Activated CD4-positive, alpha-beta T cell treated with anti-CD3 and anti-CD28 coated beads, Interleukin-2, amount 50 U/mL, for 4 hours (primary cell): Measurements from ENCODE around the gene FBL.

Source experiments
- DNase-seq, 2 experiments: peaks; one replicate each; pipeline ENCODE4 v3.0.0-alpha.2; 2020

The FBL gene

DNA sequence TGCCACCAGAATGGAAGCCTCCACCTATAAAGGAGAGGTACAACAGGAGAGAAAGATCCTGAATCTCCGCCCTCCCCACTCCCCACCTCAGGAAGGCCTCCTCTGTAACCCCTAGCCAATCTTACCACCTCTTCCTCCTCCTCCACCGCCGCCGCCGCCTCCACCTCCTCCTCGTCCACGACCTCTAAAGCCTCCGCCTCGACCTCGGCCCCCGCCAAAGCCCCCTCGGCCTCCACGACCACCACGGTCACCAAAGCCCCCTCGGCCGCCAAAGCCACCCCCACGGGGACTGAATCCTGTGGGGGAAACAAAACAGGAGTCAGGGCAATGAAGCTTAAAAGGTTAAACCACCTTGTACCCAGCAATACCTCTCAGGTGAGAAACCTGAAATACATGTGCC, 5.7 kb downstream of the FBL start:
- no peak for DNase-seq

DNA sequence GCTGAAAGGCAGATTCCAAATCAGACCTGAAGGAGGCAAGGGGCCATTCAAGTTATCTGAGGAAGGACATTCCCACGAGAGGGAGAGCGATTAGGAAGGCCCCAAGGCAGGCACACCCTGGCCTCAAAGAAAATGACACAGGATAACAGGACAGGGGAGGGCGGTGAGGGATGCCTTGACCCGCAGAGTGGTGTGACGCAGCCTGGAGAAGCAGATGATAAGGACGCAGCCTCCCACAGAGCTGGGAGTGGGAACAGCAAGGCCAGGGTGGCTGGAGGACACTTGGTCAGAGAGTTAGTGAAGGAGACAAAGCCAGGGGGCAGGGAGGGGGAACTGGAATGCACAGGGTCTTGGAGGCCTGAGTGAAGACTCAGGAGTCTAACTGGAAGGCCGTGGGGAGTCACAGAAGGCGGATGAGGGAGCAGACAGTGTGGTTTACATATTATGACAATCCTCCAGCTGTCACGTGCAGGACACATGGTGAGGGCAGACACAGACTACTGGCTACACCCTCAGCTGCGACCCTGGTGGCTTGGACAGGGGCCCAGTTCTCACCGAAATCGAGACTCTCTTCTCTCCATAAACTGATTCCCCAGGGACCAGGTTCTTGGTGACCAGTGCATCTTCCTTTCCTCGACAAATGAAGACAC, 6.4 kb downstream of the FBL start:
- DNase-seq: no peak

DNA sequence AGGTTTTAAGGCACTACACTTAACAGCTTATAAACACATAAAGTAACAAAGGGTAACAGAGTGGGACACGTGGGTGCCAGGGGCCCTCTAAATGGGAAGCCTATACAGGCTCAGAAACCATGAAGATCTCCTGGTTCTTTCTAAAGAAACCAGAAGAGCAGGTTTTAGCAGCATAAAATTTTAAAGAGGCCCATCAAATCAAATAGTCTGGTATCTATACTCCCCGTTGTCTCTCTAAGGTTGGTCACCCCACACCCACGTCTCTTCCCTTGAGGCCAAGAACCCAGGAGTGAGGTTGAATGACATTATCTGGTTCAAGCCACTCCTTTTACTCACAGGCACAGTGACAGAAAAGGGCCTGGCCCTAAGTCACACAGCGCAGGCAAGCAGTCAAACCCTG, 7.6 kb downstream of the FBL start:
- DNase-seq: no peak

DNA sequence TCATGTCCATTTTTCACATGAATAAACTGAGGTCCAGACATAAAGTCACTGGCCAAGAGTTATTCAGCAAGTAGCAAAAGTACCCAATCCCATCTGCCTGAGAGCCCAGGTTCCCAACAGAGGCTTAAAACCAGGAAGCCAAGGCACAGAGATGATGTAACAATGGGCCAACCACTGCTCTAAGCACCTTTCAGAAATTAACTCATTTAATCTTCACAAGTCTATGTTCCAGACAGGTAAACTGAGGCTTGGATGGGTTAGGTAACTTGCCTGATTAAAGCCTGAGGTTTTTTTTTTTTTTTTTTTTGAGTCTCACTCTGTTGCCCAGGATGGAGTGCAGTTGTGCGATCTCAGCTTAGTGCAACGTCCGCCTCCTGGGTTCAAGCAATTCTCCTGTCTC, 8.2 kb downstream of the FBL start:
- no peak for DNase-seq

DNA sequence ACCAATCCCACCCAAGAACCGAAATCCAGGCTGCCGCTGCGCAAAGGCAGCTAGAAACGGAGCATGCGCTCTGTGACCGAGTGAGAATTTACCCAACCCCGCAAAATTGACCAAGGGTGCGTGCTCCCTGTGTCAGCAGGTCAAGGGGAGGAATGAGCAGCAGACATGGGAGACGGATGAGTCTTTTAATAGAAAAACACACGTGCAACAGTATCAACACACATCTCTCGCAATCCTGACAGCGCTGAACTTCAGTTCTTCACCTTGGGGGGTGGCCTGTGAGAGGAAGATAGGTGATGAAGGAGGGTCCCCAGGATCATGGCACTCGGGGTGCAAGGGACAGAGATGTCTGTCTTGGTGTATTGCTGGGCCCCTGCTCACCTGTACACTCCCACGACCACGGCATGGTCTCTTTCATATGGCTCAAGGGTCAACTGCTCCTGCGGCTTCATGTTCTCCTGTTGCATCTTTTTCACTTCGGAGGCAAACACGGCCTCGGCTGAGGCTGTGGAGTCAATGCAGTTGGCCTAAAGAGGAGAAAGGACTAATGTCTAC, 11.8 kb downstream of the FBL start:
- no peak for DNase-seq

DNA sequence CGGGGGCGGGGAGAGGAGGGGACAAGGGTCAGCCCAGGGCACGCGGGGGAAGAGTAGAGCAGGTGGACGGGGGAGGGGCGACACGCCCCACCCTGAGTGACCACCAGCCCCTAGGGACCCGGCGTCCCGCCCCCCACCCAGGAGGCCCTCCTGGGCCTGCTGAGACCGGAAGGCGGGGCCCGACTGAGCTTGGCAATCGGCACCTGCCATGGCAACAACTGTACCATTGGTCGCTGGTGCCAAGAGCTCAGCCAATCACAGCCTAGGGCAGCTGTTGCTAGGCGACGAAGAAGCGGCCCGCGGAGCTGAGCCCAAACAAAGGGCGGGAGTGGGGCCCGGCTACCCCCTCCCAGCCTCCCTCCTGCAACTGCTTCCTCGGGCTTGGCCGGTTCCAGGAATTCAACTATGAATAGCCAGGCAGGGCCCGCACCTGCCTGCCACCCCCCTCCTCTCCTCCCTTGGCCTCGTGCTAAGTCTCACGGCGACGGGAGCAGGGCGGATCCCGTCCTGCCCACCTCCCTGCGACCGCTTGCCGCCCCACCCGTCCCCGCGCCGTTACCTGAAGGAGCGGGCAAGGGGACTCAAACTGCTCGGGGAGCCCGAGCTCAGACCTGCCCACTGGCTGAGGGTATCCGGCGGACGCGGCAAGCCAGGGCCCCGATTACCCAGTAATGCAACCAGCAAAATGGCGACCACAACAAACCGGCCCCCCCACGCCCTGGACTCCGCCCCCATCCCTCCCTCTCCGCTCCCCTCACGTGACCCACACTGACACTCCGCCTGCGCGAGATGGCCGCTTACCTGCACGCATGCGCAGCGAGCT, 12.5 kb downstream of the FBL start, which contains the start of gene DYRK1B:
TSS of gene DYRK1B (minus strand) at position 699 of the 823 bp plus-strand sequence. CDS start 2,295 bp downstream, outside the sequence.
- DNase-seq: peak; percentile 96 to 97

DNA sequence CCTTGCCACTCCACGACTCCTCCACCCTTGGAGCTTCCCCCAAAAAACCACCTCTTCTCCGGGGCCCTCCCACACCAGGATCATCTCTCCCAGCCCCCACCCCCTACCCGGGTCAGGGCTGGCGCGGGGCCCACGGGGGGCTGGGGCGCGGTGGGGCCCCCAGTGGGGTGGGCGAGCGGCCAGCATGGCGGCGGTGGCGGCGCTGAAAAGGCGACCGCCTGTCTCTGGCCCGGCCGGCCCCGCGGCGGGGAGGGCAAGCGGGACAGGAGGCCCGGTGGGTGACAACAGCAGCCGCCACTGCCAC, 13.1 kb downstream of the FBL start:
- DNase-seq: no peak

DNA sequence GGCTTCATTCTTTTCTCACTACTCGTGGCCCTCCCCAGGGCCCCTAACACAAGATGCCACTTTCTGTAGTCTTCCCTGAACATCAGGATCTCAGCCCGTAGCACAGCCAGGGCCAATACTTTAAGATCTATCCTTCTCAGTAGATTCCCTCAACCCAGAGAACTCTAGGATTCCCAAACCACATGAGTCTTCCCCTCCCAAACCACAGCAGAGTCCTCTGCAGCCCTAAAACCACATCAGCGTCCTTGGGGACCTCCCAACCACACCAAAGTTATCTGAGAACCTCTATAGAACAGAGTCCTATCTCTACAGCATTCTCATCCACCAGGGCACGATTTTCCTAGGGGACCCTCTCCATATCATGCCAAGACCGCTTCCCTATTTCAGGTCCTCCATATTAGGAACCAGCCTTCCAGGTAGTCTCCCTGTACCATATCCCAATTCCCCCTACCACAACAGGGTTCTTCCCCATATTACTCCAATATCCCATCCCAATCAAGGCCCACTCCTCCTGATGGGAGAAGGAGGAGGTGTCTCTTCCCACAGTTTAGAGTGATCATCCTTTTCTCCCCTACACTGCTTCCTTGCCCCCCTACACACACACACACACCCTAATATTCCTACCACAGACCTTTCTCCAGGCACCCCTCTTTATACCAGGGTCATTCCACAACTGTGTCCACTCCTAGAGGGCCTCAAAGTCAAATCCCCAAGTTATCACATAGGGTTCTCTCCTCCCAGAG, 13.7 kb downstream of the FBL start:
- DNase-seq: no peak

DNA sequence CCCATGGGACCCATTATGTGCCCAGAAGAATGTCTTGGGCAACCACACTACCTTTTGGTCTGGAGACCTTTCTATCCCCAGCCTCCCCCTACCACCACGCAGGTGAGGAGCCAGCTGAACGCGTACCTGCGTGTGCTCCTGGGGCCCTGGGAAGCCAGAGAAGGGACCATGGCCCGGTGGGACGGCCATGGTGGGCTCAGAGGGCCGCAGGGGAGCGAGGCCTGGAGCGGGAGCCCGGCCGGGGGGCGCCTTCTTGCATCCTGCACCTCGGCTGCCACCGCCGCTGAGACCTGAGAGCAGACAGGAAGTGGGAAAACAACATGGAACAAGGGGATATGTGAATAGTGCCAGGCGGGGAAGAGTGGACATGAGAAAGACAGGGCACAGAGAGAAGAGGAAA, 14.5 kb downstream of the FBL start:
- DNase-seq: no peak

DNA sequence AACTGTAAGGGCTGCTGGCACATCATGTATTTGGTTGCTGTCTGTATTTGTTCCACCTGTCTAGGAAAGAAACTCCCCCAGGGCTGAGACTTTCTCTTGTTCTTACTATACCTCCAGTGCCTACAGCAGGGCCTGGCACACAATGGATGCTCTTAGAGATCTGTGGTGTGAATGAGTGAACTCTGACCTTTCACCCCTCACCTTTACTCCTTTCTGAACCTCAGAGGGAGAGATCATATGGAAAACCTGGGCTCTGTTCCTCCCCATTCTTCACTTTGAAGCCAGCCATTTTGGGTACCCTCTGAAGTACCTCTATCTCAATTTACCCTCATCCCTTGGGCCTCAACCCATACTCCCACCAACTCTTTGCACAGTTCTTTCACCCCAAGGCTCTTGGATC, 15.3 kb downstream of the FBL start:
- no peak for DNase-seq

DNA sequence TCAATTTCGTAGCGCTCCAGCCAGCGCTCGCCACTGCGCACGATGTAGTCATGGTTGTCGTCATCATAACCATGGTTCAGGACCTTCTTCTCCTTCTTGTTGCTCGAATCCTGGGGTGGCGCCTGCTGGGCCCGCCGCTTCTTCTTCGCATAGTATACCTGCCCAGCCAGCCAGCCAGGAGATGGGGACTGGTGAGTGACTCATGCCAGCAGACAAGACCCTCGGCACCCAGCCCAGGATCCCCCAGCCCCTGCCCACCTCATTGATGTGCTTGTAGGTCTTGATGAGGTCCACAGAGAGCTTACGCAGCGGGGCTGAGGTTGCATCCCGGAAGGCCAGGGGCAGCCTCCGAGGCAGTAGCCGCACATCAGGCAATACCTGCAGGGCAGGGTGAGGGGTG, 15.8 kb downstream of the FBL start:
- DNase-seq: no peak

DNA sequence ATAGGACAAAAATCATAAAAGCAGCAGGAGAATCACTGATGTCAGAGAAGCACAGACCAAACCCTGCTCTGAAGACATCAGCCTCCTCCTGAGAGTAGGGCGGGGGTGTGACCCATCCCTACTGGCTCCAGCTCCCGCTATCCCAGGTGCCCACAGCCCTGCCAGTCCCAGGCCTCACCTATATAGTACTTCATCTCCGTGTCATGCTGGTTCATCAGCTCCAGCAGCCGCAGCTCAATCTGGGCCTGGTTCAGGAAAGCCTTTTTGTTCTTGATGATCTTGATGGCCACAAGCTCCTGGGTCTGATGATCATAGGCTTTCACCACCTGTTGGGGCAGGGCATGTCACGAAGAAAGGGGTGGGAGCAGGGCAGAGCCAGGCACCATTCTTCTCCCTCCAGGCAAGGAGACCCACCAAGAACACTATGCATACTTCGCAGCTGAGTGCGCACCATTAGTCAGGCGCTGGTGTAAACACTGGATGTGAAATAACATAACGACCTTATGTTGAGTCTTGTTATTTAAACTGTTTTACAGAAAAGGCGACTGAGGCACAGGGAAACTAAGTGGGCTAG, 16.4 kb downstream of the FBL start:
- DNase-seq: no peak

DNA sequence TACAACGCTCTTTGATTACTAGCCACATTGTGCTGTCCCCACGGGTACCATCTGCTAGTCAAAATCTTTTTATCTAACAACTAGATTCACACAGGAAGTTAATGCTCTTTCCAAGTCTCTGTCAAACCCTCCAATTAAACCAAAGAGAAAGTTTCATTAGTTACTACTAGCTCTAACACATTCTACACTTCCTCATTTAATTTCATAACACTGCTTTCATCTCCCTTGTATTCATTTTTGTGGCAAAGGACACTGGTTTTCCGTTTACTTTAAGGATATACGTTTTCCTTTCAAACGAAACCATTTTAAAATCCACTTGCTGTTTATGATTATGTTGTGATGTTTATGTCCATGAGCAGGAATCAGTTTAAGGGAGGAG, 17.5 kb downstream of the FBL start:
- no peak for DNase-seq

DNA sequence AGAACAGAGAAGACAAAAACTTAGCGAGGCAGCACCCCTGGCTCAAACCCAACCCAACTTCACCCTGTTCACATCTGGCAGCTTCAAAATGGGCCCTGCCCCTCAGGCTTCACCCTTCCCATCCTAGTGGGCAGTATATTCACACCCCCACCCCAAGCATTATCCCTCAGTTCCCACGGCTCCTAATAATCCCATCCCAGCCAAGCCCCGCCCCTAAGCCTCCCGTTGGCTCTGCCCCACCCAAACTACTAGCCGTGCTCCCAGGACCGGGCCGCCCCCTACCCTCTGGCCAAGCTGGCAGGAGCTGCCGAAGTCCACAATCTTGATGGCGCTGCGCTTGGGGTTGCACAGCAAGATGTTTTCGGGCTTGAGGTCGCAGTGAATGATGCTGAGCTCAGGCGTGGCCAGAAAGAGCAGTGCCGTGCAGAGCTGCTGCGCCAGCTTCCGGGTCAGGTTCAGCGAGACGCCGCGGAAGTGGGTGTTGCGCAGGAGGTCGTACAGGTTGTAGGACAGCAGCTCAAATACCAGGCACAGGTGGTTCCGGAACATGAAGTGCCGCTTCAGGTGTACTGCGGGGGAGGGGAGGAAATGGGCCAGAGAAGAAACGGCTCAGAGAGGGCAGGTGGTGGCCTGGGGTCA, 18.0 kb downstream of the FBL start:
- no peak for DNase-seq

DNA sequence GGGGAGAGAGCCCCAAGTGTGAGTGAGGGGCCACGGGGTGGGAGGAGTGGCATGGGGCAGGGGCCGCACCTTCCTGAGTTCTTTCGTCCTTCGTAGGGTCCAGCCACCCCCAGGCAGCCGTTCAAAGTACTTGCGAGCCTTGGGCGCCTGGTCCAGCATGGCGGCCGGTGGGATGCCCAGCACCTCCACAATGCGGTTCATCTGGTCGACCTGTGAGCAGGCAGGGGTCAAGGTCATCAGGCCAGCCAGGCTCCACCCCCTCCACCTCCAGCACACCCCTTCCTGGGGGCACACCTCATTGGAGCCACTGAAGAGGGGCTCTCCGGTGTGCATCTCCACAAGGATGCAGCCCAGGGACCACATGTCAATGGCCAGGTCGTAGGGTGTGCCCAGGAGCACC, 19.0 kb downstream of the FBL start:
- DNase-seq: no peak

DNA sequence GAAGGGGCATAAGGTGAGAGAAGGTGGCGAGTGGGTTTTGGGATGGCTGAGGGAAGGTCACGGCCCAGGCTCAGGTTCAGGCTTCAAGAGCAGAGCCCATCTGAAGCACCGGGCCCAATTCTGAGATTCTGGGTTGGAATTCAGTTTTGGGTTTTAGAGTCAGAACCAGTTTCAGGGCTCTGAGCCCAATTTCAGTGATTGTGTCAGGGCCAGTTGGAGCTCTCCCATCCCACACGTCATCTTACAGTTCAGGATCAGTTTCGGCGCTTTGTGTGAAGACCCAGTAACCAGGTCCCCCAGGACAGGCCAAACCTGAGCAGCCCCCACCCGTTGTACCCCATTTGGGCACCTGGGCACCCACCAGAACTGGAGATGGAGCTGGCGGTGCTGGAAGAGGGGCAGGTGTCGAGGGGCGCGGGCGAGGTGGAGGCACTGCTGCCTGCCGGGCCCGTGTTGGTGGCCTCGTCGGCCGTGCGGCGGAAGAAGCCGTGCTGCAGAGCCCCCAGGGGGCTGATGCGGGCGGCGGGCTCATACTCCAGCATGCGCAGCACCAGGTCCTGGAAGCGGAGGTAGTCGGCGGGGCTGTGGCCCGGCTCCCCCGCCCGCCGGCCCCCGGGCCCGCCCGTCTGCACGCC, 19.8 kb downstream of the FBL start:
- DNase-seq: no peak

DNA sequence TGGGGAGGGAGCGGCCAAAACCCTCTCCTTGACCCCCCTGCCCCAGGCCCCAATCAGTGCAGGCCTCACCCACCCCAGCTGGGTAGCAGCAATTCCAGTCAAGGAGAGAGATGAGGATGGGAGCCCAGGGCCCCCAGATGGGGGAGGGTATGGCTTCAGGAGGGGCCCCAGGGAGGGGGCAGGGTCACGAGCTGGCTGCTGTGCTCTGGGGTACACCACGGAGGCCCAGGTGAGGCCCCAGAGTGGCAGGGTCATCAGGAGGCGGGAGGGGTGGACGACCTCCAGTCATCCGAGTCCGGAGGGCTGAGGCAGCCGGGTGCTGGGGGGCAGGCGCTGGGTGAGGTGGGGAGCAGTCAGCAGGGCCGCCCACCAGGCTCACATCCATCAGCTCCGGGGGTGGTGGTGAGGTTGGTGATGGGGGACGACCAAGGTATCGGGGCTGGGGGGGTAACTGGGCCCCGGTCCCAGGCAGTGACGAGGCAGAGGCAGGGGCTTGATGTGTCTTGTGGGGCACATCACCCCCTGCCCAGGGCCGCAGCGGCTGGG, 20.6 kb downstream of the FBL start:
- no peak for DNase-seq

DNA sequence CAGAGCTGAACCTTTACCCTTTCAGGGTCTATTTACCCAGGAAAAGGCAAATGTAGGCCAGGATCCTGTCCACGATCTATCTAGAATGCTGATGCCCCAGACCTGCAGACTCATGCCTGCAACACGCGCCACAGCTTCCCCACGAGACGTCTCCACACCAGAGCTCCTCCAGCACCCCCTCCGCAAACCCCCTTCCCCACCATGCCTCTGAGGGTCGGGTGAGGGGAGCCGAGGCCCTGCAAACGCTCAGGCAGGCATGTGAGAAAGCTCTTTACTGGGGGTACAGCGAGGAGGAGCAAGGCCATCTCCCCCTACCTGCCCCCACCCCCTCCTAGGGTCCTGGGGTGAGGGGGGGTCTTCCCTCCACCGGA, 21.1 kb downstream of the FBL start:
- no peak for DNase-seq

DNA sequence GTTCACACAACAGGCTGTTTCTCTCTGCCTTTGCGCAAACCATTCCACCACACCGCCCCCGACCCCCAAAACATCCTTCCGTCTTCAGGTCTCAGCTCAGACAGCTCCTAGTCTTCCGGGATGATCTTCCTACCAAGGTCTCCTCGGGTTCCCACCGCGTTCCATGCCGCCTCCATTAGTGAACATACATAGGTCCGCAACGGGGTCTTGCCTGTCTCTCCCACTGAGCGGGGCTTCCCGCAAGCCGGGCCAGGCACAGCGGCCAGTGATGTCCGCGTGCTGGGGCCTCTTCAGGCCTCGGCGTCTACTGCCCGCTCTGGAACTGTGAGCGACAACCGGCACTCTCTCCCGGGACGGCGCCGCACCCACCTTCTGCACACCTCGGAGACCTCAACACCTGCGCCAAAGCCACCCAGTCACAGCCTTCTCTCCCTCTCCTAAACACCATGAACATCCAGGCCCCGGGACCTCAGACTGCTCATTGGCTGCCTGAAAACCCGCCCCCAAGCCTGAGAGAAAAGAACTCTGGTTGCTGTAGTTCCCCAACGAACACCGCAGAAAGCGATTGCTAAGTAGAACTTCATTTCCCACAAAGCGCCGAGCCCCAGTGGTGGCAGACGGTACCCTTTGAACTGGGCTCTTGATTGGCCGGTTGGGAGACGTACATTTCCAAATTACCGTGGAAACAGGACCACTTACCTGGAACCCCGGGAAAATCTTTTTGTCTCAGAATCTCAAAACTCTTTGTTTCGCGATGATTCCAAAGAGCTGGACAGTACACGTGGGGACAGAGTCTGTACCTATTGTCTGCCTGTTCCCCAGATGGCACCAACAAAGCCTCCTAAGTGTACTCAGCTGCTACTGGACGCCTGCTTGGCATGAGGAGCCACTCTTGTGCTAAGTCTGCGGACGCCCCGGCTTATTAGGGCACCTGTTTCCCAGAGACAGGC, 21.8 kb downstream of the FBL start:
- DNase-seq: peak; percentile 84 to 86

DNA sequence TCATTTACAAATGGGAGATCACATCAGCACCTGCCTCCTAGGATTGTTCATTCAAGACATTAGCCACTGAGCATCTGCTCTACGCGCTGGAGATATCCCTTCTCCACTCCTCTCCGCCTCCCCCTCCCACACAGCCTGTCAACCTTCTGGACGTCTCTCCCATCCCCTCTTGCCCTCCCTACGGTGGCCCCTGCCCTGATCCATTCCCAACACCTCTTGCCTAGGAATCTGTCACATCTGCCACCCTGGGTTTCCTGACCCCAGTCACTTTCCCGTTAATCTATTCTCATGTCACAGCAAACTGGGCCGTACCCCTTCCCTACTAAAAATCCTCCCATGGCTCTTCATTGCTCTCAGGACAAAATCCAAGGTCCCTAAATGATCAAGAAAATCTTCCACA, 22.5 kb downstream of the FBL start:
- no peak for DNase-seq

DNA sequence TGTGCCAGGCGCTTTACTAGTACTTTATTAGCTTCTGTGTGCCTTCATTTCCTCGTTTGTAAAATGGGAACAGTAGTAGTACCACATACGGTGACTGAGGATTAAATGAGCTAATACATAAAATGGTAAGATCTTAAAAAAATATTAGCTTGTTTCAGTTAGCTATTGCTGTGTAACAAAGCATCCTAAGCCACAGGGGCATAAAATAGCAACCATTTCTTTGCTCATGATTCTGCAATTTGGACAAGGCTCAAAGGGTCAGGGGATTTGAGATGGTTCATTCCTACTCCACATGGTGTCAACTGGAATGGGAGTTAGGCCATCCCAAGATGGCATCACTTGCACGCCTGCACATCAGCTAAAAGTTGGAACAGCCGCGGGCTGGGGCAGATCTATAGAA, 25.5 kb downstream of the FBL start:
- no peak for DNase-seq
